ENCODE measurements around the gene AAK1.

DNA sequence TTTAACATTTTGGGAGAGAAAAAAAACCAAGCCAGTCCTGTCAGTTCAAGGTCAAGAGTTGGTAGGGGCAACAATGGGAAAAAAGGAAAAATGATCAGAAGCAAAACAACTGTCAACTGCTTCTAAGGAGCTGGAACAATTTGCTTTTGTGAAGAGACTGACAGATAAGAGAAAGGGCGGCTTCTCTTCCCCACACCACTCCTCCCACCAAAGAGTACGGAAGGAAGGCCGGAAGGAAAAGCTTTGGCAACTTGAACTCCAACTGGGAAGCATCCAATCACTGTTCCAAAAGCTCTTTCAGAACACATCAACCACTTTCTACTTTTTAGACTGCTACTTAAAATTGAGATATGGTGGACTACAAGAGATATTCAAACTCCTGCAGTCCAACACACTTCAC lies 148.5 kb downstream of the AAK1 start:
- TF ChIP-seq, protein P1, sequence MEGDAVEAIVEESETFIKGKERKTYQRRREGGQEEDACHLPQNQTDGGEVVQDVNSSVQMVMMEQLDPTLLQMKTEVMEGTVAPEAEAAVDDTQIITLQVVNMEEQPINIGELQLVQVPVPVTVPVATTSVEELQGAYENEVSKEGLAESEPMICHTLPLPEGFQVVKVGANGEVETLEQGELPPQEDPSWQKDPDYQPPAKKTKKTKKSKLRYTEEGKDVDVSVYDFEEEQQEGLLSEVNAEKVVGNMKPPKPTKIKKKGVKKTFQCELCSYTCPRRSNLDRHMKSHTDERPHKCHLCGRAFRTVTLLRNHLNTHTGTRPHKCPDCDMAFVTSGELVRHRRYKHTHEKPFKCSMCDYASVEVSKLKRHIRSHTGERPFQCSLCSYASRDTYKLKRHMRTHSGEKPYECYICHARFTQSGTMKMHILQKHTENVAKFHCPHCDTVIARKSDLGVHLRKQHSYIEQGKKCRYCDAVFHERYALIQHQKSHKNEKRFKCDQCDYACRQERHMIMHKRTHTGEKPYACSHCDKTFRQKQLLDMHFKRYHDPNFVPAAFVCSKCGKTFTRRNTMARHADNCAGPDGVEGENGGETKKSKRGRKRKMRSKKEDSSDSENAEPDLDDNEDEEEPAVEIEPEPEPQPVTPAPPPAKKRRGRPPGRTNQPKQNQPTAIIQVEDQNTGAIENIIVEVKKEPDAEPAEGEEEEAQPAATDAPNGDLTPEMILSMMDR (optimal IDR thresholded peaks at IDR 0.05 in 1 of 3, IDR thresholded peaks at IDR 0.05 in 1 of 3, conservative IDR thresholded peaks at IDR 0.05 in 1 of 3; ENCODE audit: extremely low read depth in 1 of 3, insufficient read depth in 2 of 3, low read length in 3 of 3) = no peak
- no peak for TF ChIP-seq EZH2 (IDR thresholded peaks at IDR 0.05; ENCODE audit: low read length)

Measured in keratinocyte (primary cell).